HG03097 (cell line): Measurements from ENCODE around the gene PTPN11.
"Not testable (repeated sequence)": the region's sequence is repeated elsewhere in the genome, so short reads cannot be mapped to it uniquely, and the experiment has no call there.

ENCODE experiments used
- ATAC-seq: cut with Tn5 transposase; IDR thresholded peaks from one replicate; pipeline ENCODE4 v1.9.1; 2021; ENCODE audit not compliant: unreplicated experiment, low FRiP score

The PTPN11 gene

GRCh38 chr12:112506513-112507166 lies 87.9 kb downstream of the PTPN11 start:
- ATAC-seq, result no peak

DNA sequence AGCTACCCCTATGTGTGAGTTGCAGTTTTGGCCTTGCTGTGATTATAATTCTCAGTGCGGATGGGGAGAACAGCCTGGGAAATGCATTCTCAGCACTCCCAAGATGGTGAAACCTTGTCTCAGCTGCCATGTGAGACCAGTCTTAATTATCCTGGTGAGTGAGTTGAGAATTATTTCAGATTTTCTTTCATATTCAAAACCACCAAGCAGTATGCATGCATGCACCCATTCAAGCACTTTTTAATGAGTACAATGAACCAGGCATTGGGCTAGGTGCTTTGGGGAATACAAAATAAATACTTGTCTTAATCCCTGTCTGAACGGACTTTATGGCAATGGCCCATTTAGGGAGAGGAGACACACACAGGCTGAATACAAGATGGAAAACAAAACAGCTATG lies 94.7 kb downstream of the PTPN11 start:
- ATAC-seq, result no peak

DNA sequence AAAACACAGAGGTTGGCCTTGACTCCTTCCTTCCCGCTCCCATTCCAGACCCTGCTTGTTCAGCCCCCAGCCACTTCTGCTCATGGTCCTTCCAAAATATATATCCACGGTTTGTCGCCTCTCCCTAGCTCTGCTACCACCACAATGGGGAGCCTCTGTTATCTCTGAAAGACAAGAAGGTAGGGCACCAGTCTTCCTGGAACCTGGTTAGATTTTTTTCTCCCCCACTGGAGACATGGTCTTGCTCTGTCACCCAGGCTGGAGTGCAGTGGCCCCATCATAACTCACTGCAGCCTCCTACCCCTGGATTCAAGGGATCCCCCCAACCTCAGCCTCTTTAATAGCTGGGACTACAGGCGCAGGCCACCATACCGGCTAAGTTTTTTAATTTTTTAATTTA lies 95.7 kb downstream of the PTPN11 start:
- ATAC-seq, result no peak

- ATAC-seq, result no peak
Measured at GRCh38 chr12:112514926-112515642, 96.3 kb downstream of the PTPN11 start.

GRCh38 chr12:112515868-112516267 lies 97.1 kb downstream of the PTPN11 start:
- ATAC-seq, result no peak

- no peak for ATAC-seq
Measured at GRCh38 chr12:112517730-112518364, 99.1 kb downstream of the PTPN11 start.

DNA sequence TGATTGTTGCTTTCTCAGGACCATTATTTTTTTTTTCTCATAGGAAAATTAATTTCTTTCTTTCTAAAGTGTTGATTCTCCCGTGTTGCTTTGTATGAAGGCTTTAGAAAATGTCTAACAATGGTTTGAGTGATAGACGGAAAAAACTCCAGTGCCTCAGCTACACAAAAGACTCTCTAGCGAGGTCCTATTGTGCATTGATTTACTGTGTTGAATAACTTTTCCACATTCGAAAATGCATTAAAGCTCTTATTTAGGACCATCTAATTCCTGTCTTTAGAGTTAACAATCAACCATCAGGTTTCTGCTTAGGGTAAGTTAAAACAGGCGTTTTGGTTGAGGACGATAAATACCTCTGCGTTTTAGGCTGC lies 99.6 kb downstream of the PTPN11 start:
- no peak for ATAC-seq

DNA sequence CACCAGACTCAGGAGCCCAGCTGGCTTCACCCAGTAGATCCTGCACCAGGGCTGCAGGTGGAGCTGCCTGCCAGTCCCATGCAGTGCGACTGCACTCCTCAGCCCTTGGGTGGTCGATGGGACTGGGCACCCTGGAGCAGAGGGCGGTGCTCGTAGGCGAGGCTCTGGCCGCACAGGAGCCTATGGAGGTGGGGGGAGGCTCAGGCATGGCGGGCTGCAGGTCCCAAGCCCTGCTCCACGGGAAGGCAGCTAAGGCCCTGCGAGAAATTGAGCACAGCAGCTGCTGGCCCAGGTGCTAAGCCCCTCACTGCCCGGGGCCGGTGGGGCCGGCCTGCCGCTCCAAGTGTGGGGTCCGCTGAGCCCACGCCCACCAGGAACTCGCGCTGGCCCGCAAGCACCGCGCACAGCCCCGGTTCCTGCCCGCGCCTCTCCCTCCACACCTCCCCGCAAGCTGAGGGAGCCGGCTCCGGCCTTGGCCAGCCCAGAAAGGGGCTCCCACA lies 101.1 kb downstream of the PTPN11 start:
- ATAC-seq, result not testable (repeated sequence)

GRCh38 chr12:112523856-112524255 lies 105.1 kb downstream of the PTPN11 start:
- no peak for ATAC-seq

DNA sequence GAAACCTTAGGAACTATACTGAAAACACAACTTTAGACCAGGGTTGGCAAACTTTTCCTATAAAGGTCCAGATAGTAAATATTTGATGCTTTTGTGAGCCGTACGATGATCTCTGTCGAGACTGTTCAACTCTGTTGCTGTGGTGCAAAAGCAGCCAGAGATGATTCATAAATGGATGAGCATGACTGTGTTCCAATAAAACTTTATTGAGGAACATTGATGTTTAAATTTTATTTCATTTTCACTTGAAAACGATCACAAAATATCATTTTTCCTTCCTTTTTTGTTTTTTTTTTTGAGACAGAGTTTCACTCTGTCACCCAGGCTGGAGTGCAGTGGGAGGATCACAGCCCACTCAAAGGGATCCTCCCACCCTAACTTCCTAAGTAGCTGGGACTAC lies 105.5 kb downstream of the PTPN11 start:
- no peak for ATAC-seq

- no peak for ATAC-seq
Measured at GRCh38 chr12:112524676-112525425, 106.1 kb downstream of the PTPN11 start.

DNA sequence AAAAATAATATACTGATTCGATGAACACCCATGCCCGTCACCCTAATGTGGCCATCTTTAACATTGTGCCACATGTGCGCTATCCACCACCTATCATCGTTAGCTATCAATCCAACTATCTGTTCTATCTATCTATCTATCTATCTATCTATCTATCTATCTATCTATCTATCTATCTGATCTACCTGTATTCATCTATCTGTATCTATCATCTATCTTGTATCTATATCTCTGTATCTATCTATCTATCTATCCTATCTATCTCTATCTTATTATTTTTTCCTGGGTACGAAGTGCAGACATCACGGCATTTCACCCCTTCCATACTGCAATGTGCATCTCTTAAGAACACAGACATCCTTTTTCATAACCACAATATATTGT lies 106.7 kb downstream of the PTPN11 start:
- no peak for ATAC-seq

DNA sequence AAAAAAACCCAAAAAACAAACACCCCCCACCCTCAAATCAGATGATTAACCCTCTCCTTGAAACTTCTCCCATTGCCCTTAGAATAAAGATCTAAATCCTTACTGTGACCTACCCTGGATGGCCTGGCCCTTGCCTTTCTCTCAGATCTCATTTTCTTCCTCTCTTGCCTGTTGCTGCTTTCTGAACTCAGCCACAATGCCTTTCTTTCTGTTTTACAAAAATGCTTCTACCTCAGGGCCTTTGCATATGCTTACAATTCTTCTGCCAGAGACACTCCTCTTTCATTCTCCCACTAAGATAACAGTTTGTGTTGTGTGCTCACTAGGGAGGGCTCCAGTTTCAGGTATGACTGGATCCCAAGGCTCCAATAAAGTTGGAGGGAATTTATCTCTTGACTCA lies 108.3 kb downstream of the PTPN11 start:
- no peak for ATAC-seq

DNA sequence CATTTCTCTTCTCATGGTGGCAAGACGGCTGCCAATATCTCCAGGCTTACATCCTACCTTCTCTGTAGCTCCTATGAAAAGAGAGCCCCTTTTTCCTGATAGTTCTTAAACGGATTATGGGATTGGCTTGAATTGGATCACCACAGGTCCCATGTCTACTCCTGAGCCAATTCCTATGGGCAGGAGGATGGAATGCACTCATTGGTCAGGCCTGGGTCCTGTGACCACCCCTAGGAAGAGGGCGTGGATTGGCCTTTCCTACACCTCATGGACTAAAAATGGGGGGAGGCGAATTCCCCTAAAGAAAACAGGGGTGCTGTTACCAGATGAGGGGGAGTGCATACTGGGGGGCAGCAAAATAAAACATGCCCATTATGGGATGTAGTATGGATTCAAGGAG lies 108.8 kb downstream of the PTPN11 start:
- no peak for ATAC-seq

GRCh38 chr12:112528521-112528920 lies 109.8 kb downstream of the PTPN11 start:
- no peak for ATAC-seq

- no peak for ATAC-seq
Measured at GRCh38 chr12:112530941-112531340, 112.2 kb downstream of the PTPN11 start.

- ATAC-seq, result no peak
Measured at GRCh38 chr12:112532106-112532505, 113.4 kb downstream of the PTPN11 start.

- no peak for ATAC-seq
Measured at GRCh38 chr12:112533528-112533927, 114.8 kb downstream of the PTPN11 start.

- ATAC-seq, result no peak
Measured at GRCh38 chr12:112535017-112535416, 116.3 kb downstream of the PTPN11 start.

- no peak for ATAC-seq
Measured at GRCh38 chr12:112535637-112536366, 117.1 kb downstream of the PTPN11 start.
